Activated effector memory CD4-positive, alpha-beta T cell treated with Interleukin-2 at 50 U/mL for 16 hours (primary cell): Measurements from ENCODE around the gene FCHO2.
"Not testable (repeated sequence)": the region's sequence is repeated elsewhere in the genome, so short reads cannot be mapped to it uniquely, and the experiment has no call there.

Experiments
- DNase-seq: peaks from one replicate; pipeline ENCODE4 v3.0.0-alpha.2; 2020

Gene FCHO2

GRCh38 chr5:72957337-72957736 is 1.5 kb downstream of the FCHO2 start:
- DNase-seq = no peak

GRCh38 chr5:72959257-72959656 is 3.4 kb downstream of the FCHO2 start:
- no peak for DNase-seq

GRCh38 chr5:72974481-72974880 is 18.6 kb downstream of the FCHO2 start:
- not testable (repeated sequence) for DNase-seq

- not testable (repeated sequence) for DNase-seq
Observed at GRCh38 chr5:72976810-72977209, 21.0 kb downstream of the FCHO2 start.

GRCh38 chr5:72985719-72986118 is 29.9 kb downstream of the FCHO2 start:
- no peak for DNase-seq

GRCh38 chr5:72988769-72989168 is 32.9 kb downstream of the FCHO2 start:
- no peak for DNase-seq

GRCh38 chr5:72991394-72991793 is 35.6 kb downstream of the FCHO2 start:
- no peak for DNase-seq

- no peak for DNase-seq
Observed at GRCh38 chr5:72994578-72994977, 38.7 kb downstream of the FCHO2 start.

GRCh38 chr5:72996632-72997031 is 40.8 kb downstream of the FCHO2 start:
- DNase-seq = no peak

- no peak for DNase-seq
Observed at GRCh38 chr5:72999916-73000315, 44.1 kb downstream of the FCHO2 start.

- DNase-seq = no peak
Observed at GRCh38 chr5:73005886-73006285, 50.0 kb downstream of the FCHO2 start.

- no peak for DNase-seq
Observed at GRCh38 chr5:73007051-73007450, 51.2 kb downstream of the FCHO2 start.

GRCh38 chr5:73008831-73009230 is 53.0 kb downstream of the FCHO2 start:
- no peak for DNase-seq

GRCh38 chr5:73011612-73012011 is 55.8 kb downstream of the FCHO2 start:
- DNase-seq = not testable (repeated sequence)

- no peak for DNase-seq
Observed at GRCh38 chr5:73018892-73019291, 63.1 kb downstream of the FCHO2 start.

- DNase-seq = no peak
Observed at GRCh38 chr5:73019766-73020165, 63.9 kb downstream of the FCHO2 start.

- DNase-seq = no peak
Observed at GRCh38 chr5:73022471-73023169, 66.8 kb downstream of the FCHO2 start.

- DNase-seq = not testable (repeated sequence)
Observed at GRCh38 chr5:73024946-73025544, 69.2 kb downstream of the FCHO2 start.

- DNase-seq = no peak
Observed at GRCh38 chr5:73027361-73027760, 71.5 kb downstream of the FCHO2 start.

- no peak for DNase-seq
Observed at GRCh38 chr5:73027816-73028215, 72.0 kb downstream of the FCHO2 start.

- no peak for DNase-seq
Observed at GRCh38 chr5:73028991-73029595, 73.3 kb downstream of the FCHO2 start.

GRCh38 chr5:73030531-73030930 is 74.7 kb downstream of the FCHO2 start:
- no peak for DNase-seq

GRCh38 chr5:73030995-73031394 is 75.2 kb downstream of the FCHO2 start:
- no peak for DNase-seq

- DNase-seq = no peak
Observed at GRCh38 chr5:73031839-73032238, 76.0 kb downstream of the FCHO2 start.
